Measurements from ENCODE around the gene KIF1B.

Gene KIF1B

GRCh38 chr1:10360045-10360444 lies 149.7 kb downstream of the KIF1B start:
- intact Hi-C loops (cut with DNase I) = no loop called here
- no peak for DNase-seq

GRCh38 chr1:10361515-10361914 lies 151.1 kb downstream of the KIF1B start:
- intact Hi-C loops (cut with DNase I) = no loop called here
- no peak for DNase-seq

DNA sequence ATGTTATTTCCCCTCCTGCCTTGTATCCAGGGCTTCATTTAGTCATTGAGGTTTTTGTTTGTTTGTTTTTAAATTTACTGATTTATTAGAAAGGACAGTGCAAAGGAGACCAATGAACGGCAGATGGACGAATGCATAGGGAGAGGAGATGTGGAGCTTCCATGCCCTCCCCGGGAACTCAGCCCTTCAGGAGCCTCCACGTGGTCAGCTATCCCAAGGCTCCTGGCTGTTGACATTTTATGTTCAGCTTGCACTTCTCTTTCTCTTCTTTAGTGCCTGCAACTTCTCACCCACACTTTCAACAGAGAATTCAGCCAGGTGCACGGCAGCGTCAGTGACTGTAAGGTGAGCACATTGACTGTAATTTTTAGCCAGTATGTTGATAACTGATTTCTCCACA lies 157.8 kb downstream of the KIF1B start:
- DNase-seq = no peak
- intact Hi-C loops (cut with DNase I) = no loop called here

GRCh38 chr1:10374442-10374860 lies 164.1 kb downstream of the KIF1B start:
- intact Hi-C loops (cut with DNase I) = no loop called here
- no peak for DNase-seq

DNA sequence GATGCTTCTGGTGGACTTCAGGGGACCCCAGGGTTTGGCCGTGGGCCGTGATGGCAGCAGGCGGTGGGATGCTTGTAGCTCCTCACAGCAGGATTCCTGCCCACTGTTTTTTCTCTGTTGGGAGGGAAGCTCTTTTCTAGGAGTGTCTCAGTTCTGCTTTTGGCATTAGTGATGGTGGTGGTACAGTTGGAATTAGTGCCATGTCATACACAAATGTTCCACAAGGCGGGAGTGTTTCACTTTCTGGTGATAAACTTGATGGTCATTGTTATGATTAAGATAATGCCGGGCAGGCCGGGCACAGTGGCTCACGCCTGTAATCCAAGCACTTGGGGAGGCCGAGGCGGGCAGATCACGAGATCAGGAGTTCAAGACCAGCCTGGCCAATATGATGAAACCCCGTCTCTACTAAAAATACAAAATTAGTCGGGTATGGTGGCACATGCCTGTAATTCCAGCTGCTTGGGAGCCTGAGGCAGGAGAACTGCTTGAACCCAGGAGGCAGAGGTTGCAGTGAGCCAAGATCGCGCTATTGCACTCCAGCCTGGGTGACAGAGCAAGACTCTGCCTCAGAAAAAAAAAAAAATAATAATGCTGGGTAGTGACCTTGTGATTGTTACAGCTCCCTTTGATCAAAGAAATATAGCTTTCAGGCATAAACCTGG lies 167.1 kb downstream of the KIF1B start:
- DNase-seq = peak in 37 of 42 donors; percentile 11 to 89 (median 52)
- intact Hi-C loops (cut with DNase I) = loop anchor here (2.0 kb wide), 1 partner anchor 53 kb away; the partner anchor contains the start of gene CENPS

- DNase-seq = peak; percentile 16 to 80 (median 52)
Measured at GRCh38 chr1:10378081-10378841, 167.9 kb downstream of the KIF1B start.

DNA sequence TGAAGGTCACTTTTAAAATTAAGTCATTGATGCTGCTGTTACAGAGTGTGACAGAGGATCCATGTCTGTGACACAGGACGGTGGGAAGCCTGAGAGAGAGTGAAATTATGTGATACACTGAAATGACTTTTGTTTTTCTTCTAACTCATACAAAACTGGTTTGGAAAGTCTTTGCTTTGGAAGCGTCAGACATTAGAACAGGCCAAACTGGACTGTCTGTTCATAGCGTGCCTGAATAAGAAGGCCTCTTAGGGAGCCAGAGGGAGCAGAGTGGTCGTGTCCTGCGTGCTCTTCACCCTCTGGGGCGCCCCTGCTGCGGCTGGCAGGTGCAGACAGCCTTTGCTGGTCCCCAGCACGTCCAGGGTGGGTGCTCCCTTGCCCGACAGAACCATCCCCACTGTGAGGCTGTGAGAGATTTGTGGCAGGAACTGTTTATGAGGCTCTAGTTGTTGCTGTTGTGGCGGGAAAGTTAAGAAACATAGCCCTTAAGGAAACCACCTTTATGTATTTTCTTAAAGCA lies 168.8 kb downstream of the KIF1B start:
- DNase-seq = no peak
- intact Hi-C loops (cut with DNase I) = no loop called here

More at GRCh38 chr1:10378081-10378841, 167.9 kb downstream of the KIF1B start:
- intact Hi-C loops (cut with DNase I) = no loop called here

DNA sequence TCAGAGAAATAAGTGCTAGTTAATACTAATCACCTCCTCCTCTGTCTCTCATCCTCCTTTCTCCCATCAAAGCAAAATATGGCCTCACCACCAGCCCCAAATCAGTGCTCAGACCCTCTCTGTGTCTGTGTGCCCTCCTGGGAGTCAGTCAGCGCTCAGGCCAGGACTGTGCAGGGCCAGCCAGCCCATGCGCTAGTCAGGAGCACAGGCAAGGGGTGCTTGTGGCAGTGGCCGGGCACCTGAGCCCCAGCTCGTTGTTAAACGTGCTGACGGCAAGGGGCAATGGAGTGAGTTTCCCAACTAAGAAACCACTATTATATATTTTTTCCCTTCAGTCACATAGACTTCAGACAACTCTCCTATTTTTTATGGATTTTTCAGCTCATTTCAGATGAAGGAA lies 169.3 kb downstream of the KIF1B start:
- intact Hi-C loops (cut with DNase I) = no loop called here
- no peak for DNase-seq

GRCh38 chr1:10380594-10381275 lies 170.4 kb downstream of the KIF1B start:
- peak in 26 of 42 donors; percentile 13 to 73 (median 37) for DNase-seq
- intact Hi-C loops (cut with DNase I) = no loop called here

DNA sequence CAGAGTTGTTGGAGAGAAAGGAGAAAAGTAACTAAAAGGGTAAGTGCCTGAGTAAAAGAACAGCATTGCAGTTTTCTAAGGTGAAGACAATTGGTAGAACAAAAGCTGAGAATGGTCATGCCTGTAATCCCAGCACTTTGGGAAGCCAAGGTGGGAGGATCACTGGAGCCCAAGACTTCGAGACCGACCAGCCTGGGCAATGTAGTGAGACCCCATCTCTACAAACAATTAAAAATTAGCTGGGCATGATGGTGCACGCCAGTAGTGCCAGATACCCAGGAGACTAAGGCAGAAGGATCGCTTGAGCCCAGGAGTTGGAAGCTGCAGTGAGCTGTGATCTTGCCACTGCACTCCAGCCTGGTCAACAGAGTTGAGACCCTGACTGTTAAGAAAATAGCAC lies 173.3 kb downstream of the KIF1B start:
- DNase-seq = no peak
- intact Hi-C loops (cut with DNase I) = no loop called here

DNA sequence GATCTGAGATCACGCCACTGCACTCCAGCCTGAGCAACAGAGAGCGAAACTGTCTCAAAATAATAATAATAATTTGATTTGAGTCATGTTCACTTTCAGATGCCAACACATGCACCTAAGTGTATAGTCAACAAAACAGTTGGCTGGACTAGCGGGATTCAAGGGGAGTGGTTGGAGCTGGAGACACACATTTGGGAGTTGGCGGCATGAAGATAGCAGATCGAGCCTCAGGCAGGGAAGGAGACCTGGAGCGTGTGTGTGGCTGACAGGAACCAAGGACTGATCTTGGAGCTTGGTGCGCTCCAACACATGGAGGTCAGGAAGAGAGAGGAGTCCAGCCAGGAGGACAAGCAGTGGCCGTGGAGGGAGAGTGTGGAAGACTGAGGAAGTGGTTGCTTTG lies 173.8 kb downstream of the KIF1B start:
- intact Hi-C loops (cut with DNase I) = no loop called here
- DNase-seq = no peak

DNA sequence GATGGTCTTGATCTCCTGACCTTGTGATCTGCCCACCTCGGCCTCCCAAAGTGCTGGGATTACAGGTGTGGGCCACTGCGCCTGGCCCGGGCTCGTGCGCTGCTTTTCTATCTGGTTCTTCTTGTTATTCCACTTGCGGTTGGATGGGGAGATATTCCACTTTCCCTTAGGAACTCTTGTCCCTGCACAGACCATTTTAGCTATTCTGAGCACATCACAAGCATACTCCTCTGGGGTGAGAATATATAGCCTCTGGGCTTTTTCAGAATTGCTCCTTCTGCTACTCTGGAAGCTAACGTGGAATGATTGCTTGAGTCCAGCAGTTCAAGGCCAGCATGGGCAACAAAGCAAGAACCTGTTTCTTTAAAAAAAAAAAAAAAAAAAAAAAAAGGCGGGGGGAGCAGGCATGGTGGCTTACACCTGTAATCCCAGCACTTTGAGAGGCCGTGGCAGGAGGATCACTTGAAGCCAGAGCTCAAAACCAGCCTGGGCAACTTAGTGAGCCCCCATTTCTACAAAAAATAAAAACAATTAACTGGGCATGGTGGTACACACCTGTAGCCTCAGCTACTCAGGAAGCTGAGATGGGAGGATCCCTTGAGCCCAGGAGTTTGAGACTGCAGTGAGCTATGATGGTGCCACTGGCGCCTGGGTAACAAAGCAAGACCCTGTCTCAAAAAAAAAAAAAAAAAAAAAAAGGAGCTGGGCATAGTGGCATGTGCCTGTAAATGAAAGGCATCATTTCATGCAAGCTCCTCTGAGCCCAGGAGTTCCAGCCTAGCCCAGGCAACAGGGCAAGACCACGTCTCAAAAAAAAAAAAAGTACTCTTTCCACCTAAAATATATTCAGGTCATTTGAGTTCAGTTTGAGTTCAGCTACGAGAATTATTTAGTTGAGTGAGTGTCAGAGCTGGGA lies 176.6 kb downstream of the KIF1B start:
- intact Hi-C loops (cut with DNase I) = no loop called here
- DNase-seq = no peak

- DNase-seq = peak in 26 of 42 donors; percentile 8 to 67 (median 31)
- intact Hi-C loops (cut with DNase I) = no loop called here
Measured at GRCh38 chr1:10387677-10388386, 177.5 kb downstream of the KIF1B start.

GRCh38 chr1:10388387-10388715 lies 178.0 kb downstream of the KIF1B start:
- no peak for DNase-seq
- intact Hi-C loops (cut with DNase I) = no loop called here

DNA sequence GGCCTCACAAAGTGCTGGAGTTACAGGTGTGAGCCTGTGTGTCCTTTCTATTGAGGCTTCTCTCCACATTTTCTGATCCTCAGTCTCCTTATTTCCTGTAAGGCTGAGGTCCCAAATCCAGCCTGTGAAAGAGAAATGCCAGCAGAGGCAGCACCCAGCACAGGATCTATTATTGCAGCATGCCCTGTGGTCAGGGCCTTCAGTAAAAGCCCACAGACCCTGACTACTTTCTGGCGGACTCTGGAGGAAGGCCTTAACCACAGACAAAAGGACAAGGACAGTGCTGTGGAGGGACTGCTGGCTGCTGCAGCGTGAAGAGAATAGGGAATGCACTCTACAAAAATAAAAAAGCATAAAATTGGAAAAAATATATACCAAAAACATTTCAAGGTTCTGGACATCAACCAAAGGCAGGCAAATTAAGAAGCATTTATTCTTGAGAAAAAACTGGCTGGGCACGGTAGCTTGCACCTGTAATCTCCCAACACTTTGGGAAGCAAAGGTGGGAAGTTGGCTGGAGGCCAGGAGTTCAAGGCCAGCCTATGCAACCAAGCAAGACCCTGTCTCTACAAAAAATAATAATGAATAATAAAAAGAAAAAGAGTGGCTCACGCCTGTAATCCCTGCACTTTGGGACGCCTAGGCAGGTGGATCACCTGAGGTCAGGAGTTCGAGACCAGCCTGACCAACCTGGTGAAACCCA lies 179.1 kb downstream of the KIF1B start:
- intact Hi-C loops (cut with DNase I) = no loop called here
- DNase-seq = no peak

DNA sequence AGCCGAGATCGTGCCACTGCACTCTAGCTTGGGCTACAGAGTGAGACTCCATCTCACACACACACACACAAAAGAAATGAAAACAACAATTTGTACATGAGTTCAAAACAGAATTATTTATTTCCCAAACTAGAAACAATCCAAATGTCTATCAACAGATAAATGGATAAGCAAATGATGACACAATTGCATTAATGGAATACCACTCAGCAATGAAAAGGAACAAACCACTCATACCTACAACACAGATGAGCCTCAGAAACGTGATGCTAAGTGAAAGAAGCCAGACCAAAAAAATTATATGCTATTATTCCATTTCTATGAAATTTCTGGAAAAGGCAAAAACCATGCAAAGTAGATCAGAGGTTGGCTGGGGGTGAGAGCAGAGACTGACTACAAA lies 186.5 kb downstream of the KIF1B start:
- intact Hi-C loops (cut with DNase I) = no loop called here
- no peak for DNase-seq

DNA sequence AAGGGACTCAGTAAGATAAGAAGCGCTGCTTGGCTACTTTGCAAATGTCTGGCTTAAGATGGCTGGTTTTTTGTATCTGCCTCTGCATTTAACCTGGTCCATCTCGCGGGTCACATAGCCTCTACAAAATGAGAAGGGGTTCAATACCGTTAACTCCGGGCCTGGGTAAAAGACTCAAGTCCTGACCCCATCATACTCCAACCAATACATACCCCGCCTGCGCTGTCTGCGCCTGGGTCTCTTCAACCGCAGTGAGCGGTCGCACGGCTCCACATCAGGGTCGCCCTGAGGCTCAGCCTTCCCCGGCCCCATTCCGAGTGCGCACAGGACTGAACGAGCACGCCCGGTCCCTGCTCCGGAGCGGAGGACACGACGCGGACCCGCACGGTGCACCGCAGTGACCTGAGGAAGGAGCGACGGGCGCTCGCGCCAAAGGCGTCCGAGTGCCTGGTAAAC lies 187.9 kb downstream of the KIF1B start:
- no peak for DNase-seq
- intact Hi-C loops (cut with DNase I) = no loop called here
